Measurements from ENCODE around the gene ACBD5. TPM values are rescaled to one million over a fixed set of nuclear protein-coding genes. Genes with fewer than 3 reads are reported as not detected.
"Not testable (repeated sequence)": the region's sequence is repeated elsewhere in the genome, so short reads cannot be mapped to it uniquely, and the experiment has no call there.

Gene ACBD5
- total RNA-seq, 1 experiment from 2014 or later: 25.2 TPM

DNA sequence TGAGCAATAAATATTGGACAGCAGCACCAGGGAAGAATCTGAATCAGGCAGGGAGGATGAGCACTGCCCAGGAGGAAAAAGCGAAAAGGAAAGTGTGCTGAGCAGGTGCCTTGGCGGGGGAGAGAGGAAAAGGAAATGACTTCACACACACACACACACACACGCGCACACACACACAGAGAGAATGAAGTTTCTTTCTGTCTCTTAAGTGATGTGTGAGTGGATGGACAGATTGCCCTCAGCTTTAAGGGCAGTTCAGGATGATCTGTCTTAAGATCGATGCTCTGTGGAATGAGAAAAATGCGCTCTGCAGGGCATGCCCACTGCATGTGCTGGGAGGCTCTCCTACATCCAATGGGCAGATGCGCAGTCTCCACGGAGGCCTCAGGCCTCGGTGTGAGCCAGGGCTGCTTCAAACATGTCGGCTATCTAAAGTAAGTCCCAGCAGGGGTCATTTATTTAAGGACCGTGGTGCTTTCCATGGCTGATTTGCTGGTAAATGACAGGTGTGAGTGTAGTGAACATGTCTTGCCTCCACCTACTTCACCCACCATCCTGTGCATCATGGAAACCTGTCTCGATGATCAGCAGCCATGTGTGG lies 2.5 kb upstream of the ACBD5 start:
- in situ Hi-C loops (cut with HindIII; ENCODE audit: low pct_unique_long_range_greater_than_20kb, low sequenced_read_pairs): no loop called here
- peak; percentile 60 for DNase-seq (ENCODE audit: low read depth, low spot score)

DNA sequence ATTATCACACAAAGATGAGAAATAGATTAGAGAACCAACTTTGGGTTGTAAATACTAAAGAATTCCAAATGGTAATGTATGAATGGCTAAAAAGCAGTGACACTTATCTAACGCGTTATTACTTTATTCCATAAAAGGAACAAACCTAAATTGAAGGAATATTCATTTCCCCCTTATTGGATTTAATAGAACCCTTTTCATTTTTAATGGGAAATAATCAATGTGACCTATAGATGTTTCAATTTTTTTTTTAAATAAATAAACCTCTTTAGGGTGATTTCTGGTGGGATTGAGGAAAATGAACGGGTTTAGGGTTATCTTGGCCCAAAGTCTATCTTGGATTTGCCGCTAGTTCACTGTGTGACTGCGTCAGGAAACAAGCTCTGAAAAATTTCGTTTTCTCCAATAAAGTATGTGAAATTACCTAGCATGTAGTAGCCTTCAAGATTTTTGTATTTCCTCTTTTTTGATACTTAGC lies 1.9 kb upstream of the ACBD5 start:
- in situ Hi-C loops (cut with HindIII; ENCODE audit: low pct_unique_long_range_greater_than_20kb, low sequenced_read_pairs): no loop called here
- DNase-seq (ENCODE audit: low read depth, low spot score): no peak

DNA sequence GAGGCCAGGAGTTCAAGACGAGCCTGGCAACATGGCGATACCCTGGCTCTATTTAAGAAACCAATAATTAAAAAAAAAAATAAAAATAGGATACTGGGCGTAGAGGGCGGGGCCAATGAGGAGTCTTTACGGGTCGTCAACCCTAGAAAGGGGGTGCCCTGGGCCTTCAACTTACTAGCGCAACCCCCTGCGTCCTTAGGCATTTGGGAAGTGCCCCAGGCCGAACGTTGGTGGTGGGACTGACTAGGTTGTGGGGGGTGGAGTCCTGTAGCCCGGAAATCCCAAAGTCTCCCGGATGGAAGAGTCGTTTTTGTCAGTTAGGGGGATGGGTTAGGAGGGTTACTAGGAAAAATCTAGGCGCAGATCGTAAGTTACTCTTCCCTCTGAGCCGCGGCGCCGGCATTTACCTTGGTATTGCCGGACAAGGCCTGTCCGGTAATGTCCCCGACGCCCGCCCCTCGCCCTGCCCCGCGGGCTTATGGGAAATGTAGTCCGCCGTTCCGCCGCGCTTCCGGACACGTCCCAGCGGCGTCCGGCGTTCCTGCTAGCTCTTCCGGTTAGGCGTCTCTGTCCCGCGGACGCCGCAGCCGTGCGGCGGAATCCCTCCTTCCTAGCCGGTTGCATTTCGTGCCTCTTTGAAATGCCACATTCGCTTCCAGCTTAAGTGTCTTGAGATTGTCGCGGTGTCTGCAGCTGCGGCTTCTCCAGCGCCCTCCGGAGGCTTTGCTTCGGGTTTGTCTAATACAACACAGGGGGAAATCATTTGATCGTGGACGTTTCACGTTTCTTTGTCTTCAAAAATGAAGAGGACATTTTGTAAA lies 1.3 kb upstream of the ACBD5 start:
- DNase-seq (ENCODE audit: low read depth, low spot score): peak; percentile 90
- in situ Hi-C loops (cut with HindIII; ENCODE audit: low pct_unique_long_range_greater_than_20kb, low sequenced_read_pairs): no loop called here

DNA sequence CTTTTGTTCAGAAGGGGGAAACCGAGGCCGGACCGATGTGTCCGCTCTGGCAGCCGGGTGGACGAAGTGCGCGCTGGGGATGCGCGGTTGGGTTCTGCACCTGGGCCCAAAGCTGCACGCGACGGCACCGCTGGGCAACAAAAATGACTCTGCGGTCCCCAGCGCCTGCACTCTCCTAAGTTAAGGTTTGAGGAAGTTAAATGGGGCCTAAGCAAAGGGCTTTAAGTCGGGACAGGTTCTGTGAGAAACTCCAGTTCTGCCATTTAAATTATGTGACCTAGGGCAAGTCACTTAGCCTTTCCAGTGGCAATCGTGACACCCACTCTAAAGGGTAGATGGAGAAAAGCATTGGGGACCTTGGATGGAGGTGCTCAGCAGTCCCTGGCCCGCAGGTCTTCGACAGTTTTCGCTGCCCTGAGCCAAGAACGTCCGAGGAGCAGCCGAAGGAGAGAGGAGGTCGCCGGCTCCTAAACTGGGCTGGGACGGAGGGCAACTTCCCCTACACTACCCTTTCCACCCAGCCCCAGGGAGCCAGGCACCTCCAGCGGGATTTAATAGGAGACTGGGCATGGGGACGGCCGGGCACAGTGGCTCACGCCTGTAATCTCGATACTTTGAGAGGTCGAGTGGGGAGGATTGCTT lies 534 bp upstream of the ACBD5 start:
- in situ Hi-C loops (cut with HindIII; ENCODE audit: low pct_unique_long_range_greater_than_20kb, low sequenced_read_pairs): no loop called here
- peak; percentile 2 for DNase-seq (ENCODE audit: low read depth, low spot score)

DNA sequence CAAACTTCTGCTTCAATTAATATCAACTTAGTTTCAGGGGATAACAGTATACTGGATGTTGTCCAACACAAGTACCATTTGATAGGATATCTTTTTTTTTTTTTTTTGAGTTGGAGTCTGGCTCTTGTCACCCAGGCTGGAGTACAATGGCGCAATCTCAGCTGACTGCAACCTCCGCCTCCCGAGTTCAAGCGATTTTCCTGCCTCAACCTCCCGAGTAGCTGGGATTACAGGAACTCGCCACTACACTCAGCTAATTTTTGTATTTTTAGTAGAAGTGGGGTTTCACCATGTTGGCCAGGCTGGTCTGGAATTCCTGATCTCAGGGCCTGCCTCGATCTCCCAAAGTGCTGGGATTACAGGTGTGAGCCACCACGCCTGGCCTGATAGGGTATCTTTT lies 3.1 kb downstream of the ACBD5 start:
- DNase-seq (ENCODE audit: low read depth, low spot score); in situ Hi-C loops (cut with HindIII; ENCODE audit: low pct_unique_long_range_greater_than_20kb, low sequenced_read_pairs): not testable (repeated sequence)

DNA sequence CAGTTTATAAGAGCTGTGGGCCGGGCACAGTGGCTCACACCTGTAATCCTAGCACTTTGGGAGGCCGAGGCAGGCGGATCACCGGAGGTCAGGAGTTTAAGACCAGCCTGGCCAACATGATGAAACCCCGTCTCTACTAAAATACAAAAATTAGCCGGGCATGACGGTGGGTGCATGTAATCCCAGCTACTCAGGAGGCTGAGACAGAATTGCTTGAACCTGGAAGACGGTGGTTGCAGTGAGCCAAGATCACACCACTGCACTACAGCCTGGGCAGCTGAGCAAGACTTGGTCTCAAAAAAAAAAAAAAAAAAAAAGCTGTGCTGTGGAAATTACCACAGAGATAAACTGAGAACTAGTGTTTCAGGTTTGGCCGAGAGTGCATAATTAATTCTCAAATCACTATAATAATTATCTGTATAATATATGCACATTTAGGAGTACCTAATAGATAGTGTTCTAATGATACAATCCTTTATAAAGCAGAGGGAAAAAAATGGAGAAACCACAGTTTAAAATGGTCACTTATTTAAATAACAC lies 3.9 kb downstream of the ACBD5 start:
- DNase-seq (ENCODE audit: low read depth, low spot score); in situ Hi-C loops (cut with HindIII; ENCODE audit: low pct_unique_long_range_greater_than_20kb, low sequenced_read_pairs): not testable (repeated sequence)

DNA sequence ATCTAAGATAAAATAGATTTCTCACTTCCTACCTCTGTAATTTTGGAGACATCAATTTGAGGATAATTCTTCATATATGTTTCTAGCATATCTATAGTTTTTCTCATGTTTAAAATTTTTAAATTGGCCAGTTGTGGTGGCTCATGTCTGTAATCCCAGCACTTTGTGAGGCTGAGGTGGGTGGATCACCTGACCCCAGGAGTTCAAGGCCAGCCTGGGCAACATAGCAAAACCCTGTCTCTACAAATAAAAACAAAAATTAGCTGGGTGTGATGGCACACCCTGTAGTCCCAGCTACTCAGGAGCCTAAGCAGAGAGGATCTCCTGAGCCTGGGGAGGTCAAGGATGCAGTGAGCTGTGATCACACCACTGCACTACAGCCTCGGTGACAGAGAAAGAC lies 4.9 kb downstream of the ACBD5 start:
- DNase-seq (ENCODE audit: low read depth, low spot score): no peak
- in situ Hi-C loops (cut with HindIII; ENCODE audit: low pct_unique_long_range_greater_than_20kb, low sequenced_read_pairs): no loop called here

DNA sequence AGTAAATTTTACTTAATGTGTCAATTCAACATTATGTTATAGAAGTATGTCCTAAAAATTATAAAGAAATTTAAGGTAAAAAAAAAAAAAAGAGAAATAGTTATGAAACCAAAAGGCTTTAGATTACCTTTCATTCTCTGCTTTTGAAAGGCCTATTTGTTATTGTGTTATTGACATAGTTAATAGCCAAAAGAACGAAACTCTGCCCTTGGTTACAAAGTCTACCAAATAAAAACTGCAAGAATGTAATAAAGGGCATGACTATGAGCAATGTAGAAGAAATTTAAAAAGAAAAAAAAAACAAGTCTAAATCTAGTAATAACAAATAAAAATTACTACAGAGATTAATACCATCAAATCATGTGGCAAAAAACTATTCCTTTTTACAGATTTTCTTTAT lies 10.6 kb downstream of the ACBD5 start:
- no peak for DNase-seq (ENCODE audit: low read depth, low spot score)
- in situ Hi-C loops (cut with HindIII; ENCODE audit: low pct_unique_long_range_greater_than_20kb, low sequenced_read_pairs): no loop called here

DNA sequence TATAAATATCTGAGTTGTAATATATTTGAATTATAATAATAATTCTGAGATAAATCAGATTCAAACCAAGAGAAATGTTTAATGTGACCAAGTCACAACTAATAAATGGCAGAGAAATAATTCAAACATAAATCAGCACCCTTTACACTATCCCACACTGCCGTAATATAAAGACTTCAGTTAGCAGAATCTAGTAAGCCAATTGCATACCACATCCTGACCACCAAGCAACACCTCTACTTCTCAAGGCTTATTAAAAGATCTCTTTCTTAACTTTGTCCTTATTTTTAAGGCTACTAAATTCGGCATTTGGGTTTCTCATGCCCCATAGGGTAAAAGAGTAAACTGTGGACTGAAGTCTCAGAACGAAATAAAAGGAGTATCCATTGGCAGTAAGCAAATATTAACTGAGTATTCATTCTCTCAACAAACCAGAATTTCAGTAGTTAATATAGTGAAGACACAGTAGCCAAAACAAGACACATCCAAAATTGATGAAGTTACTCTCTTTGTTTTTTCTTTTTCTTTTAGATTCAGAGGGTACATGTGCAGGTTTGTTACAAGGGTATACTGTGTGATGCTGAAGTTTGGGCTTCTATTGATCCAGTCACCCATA lies 14.8 kb downstream of the ACBD5 start:
- in situ Hi-C loops (cut with HindIII; ENCODE audit: low pct_unique_long_range_greater_than_20kb, low sequenced_read_pairs): no loop called here
- no peak for DNase-seq (ENCODE audit: low read depth, low spot score)

DNA sequence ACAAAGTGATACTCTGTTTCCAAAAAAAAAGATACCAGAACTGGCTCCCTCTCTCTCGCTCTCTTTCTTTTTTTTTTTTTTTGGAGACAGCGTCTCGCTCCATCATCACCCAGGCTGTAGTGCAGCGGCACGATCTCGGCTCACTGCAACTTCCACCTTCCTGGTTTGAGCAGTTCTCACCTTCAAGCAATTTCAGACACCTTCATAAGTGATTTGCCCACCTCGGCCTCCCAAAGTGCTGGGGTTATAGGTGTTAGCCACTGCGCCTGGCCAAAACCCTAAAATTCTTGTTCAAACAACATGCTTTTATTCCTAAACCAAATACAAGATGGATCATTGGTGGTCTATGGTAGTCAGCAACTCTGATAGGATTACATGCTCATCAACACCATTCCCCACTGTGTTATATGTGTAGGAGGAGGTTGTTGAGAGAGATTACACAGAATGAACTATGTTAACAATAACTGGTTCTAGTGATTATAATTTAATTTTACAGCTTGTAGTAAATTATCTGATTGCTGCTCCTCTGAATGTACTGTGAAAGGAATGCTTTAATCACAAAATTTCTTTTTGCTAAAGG lies 15.5 kb downstream of the ACBD5 start:
- in situ Hi-C loops (cut with HindIII; ENCODE audit: low pct_unique_long_range_greater_than_20kb, low sequenced_read_pairs): no loop called here
- DNase-seq (ENCODE audit: low read depth, low spot score): no peak

DNA sequence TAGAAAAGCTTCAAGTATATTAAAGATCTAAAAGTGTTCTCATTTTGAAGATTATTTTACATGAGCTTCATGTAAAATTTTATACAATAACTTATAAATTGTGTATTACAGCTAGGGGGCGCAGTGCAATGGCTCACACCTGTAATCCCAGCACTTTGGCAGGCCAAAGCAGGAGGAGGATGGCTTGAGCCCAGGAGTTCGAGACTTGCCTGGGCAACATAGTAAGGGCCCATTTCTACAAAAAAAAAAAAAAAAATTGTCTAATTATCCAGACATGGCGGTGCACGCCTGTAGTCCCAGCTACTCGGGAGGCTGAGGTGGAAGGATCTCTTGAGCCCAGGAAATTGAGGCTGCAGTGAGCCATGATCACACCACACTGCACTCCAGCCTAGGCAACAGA lies 16.6 kb downstream of the ACBD5 start:
- peak; percentile 56 for DNase-seq (ENCODE audit: low read depth, low spot score)
- in situ Hi-C loops (cut with HindIII; ENCODE audit: low pct_unique_long_range_greater_than_20kb, low sequenced_read_pairs): no loop called here

DNA sequence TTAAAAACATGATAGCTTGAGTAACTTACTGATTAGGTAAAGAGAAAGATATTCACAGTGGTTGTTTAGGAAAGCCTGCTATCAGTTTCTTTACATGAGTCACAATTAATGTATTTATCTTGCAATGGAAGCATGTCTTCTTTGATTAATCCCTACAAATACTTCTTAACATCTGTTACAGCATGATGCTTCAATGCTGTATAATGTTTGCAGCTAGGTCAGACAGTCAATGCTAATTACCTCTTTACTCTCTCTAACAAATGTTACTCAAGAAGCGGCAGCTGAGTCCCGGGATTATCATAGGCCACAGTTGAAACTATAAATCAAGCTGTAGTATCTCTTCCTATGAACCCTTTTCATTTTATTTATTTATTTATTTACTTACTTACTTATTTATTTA lies 33.2 kb downstream of the ACBD5 start:
- in situ Hi-C loops (cut with HindIII; ENCODE audit: low pct_unique_long_range_greater_than_20kb, low sequenced_read_pairs): no loop called here
- DNase-seq (ENCODE audit: low read depth, low spot score): no peak

DNA sequence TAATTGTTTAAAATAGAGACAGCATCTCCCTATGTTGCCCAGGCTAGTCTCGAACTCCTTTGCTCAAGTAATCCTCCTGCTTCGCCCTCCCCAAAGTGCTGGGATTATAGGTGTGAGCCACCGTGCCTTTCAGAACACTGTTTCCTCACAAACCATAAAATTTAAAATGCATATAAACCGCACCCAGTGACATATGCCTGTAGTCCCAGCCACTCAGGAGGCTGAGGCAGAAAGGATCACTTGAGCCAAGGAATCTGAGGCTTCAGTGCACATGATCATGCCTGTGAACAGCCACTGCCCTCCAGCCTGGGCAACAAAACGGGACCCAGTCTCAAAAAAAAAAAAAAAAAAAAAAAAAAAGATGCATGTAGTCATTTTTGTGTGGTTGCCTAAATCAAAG lies 36.8 kb downstream of the ACBD5 start:
- no peak for DNase-seq (ENCODE audit: low read depth, low spot score)
- in situ Hi-C loops (cut with HindIII; ENCODE audit: low pct_unique_long_range_greater_than_20kb, low sequenced_read_pairs): no loop called here

DNA sequence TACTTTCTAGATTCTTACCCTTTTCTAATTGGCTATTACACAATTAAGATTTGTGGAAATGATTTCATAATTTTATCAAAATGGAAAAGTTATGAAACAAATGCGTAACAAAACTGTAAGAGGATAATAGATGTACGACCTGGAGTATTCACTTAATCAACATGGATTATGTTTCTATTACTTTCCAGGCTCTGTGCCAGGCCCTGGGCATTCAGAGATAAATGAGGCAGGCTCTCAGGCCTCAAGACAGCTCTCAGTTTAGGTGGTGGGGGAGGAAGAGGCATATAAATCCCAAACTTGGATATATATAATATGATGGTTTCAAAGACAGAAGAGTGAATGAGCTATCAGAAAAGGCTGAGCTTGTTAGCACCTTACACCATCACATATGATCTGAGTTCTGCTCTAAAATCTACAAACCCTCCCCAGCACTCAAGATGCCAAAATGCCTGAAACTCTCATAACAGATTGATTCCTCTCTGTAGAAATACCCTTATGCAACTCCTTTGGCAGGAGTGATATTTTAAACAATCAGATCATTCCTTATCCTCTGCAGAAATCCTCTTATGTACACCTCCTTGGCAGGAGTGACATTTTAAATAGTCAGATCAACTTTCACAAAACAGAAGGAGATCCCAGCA lies 42.5 kb downstream of the ACBD5 start:
- in situ Hi-C loops (cut with HindIII; ENCODE audit: low pct_unique_long_range_greater_than_20kb, low sequenced_read_pairs): no loop called here
- DNase-seq (ENCODE audit: low read depth, low spot score): no peak

DNA sequence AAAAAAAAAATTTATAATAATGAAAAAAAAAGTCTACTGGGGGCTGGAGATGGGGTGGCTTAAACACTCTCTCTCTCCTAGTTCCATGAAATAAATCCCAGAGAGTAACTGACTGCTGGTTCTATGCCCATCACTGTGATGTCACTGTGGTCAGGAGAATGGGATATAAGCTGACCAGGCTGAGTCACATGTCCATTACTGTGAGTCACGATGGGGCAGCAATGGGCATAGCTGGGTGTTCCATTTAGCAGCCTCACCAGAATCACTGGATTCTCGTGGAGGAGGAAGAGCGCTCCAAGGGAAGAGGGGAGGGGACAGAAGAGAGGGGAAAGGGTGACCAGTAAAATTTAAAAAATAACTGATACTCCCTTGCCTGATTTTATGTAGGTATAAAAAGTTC lies 48.3 kb downstream of the ACBD5 start:
- in situ Hi-C loops (cut with HindIII; ENCODE audit: low pct_unique_long_range_greater_than_20kb, low sequenced_read_pairs): no loop called here
- peak; percentile 97 for DNase-seq (ENCODE audit: low read depth, low spot score)

DNA sequence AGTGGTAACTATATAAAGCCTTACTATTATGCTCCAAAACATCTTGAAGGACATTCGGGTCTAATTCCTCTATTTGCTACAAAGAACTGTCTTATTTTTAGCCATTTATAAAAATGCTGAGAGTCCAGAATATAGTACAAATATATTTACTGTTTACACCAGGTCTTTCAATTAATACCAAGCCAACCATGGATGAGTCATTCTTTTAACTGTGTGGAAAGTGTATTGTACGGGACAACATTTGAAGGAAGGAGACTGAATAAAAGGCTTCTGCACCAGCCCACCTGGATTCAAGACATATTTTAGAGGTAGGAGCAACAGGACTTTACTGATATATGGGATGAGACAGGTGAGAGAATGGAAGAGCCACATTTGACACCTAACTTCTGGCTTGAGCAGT lies 50.1 kb downstream of the ACBD5 start:
- in situ Hi-C loops (cut with HindIII; ENCODE audit: low pct_unique_long_range_greater_than_20kb, low sequenced_read_pairs): no loop called here
- peak; percentile 6 for DNase-seq (ENCODE audit: low read depth, low spot score)

DNA sequence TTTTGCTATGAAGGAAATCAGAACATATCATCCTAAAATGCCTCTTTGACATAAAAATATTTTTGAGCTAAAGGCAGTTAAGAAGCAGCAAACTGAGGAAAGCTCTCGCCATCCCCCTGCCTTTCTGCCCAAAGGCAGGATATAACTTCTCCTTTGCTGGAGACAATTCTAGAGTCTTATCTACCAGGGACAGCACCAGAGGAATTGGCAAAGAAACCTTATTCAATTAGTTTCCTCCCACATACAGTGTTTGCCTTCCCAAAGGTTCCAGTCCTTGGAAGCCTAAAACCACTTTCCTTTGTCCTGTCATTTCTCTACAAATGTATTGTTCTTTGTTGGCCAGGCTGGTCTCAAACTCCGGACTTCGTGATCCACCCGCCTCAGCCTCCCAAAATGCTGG lies 51.7 kb downstream of the ACBD5 start:
- DNase-seq (ENCODE audit: low read depth, low spot score): no peak
- in situ Hi-C loops (cut with HindIII; ENCODE audit: low pct_unique_long_range_greater_than_20kb, low sequenced_read_pairs): no loop called here

All from SK-MEL-5 (cell line).